Measurements from ENCODE around the gene ZBED6. TPM values are rescaled to one million over a fixed set of nuclear protein-coding genes. Genes with fewer than 3 reads are reported as not detected.
"Not testable (repeated sequence)": the region's sequence is repeated elsewhere in the genome, so short reads cannot be mapped to it uniquely, and the experiment has no call there.

Gene ZBED6
- total RNA-seq, 1 donor from 2014 or later, result 34.3 TPM

GRCh38 chr1:203778146-203778545 is 17.3 kb upstream of the ZBED6 start:
- DNase-seq (ENCODE audit: low spot score), result no peak

GRCh38 chr1:203778789-203779188 is 16.6 kb upstream of the ZBED6 start:
- DNase-seq (ENCODE audit: low spot score), result no peak

GRCh38 chr1:203781962-203782361 is 13.5 kb upstream of the ZBED6 start:
- DNase-seq (ENCODE audit: low spot score), result no peak

GRCh38 chr1:203789966-203790365 is 5.5 kb upstream of the ZBED6 start:
- DNase-seq (ENCODE audit: low spot score), result no peak

- no peak for DNase-seq (ENCODE audit: low spot score)
Measured at GRCh38 chr1:203791498-203791897, 3.9 kb upstream of the ZBED6 start.

- no peak for DNase-seq (ENCODE audit: low spot score)
Measured at GRCh38 chr1:203792486-203792885, 2.9 kb upstream of the ZBED6 start.

- not testable (repeated sequence) for DNase-seq (ENCODE audit: low spot score)
Measured at GRCh38 chr1:203793561-203793960, 1.9 kb upstream of the ZBED6 start.

- no peak for DNase-seq (ENCODE audit: low spot score)
Measured at GRCh38 chr1:203794764-203795440, 521 bp upstream of the ZBED6 start.

- DNase-seq (ENCODE audit: low spot score), result no peak
Measured at GRCh38 chr1:203796236-203796605, 798 bp downstream of the ZBED6 start.

- DNase-seq (ENCODE audit: low spot score), result no peak
Measured at GRCh38 chr1:203797216-203797615, 1.8 kb downstream of the ZBED6 start.

- DNase-seq (ENCODE audit: low spot score), result no peak
Measured at GRCh38 chr1:203797948-203798655, 2.7 kb downstream of the ZBED6 start.

GRCh38 chr1:203799157-203799556 is 3.7 kb downstream of the ZBED6 start:
- no peak for DNase-seq (ENCODE audit: low spot score)

- no peak for DNase-seq (ENCODE audit: low spot score)
Measured at GRCh38 chr1:203799971-203800370, 4.5 kb downstream of the ZBED6 start.

GRCh38 chr1:203805689-203806088 is 10.3 kb downstream of the ZBED6 start:
- DNase-seq (ENCODE audit: low spot score), result no peak

GRCh38 chr1:203807196-203807595 is 11.8 kb downstream of the ZBED6 start:
- no peak for DNase-seq (ENCODE audit: low spot score)

- DNase-seq (ENCODE audit: low spot score), result no peak
Measured at GRCh38 chr1:203813581-203814341, 18.3 kb downstream of the ZBED6 start.

GRCh38 chr1:203818399-203818798 is 23.0 kb downstream of the ZBED6 start:
- no peak for DNase-seq (ENCODE audit: low spot score)

GRCh38 chr1:203823306-203823705 is 27.9 kb downstream of the ZBED6 start:
- DNase-seq (ENCODE audit: low spot score), result no peak

- no peak for DNase-seq (ENCODE audit: low spot score)
Measured at GRCh38 chr1:203826175-203826574, 30.8 kb downstream of the ZBED6 start.

- DNase-seq (ENCODE audit: low spot score), result no peak
Measured at GRCh38 chr1:203828002-203828401, 32.6 kb downstream of the ZBED6 start.

- DNase-seq (ENCODE audit: low spot score), result no peak
Measured at GRCh38 chr1:203828503-203828902, 33.1 kb downstream of the ZBED6 start.

- not testable (repeated sequence) for DNase-seq (ENCODE audit: low spot score)
Measured at GRCh38 chr1:203829247-203829646, 33.8 kb downstream of the ZBED6 start.

GRCh38 chr1:203835476-203835875 is 40.1 kb downstream of the ZBED6 start:
- no peak for DNase-seq (ENCODE audit: low spot score)

All from ureter (tissue), 1 donor.